Colonic mucosa (tissue), 4 donors: ENCODE measurements around the gene FAM174A. TPM values are rescaled to one million over a fixed set of nuclear protein-coding genes. Genes with fewer than 3 reads are reported as not detected.

ENCODE experiments used
- DNase-seq: peaks from one replicate; pipeline ENCODE4 v3.0.0-alpha.2; 2020
- H3K27ac ChIP-seq: fragments of 200-600 bp; one replicate; pipeline ENCODE4 v1.8.0; 2021
- H3K27me3 ChIP-seq: fragments of 200-600 bp; one replicate; pipeline ENCODE4 v1.8.0; 2021
- H3K36me3 ChIP-seq: fragments of 200-600 bp; one replicate; pipeline ENCODE4 v1.8.0; 2021
- H3K4me1 ChIP-seq: fragments of 200-600 bp; one replicate; pipeline ENCODE4 v1.8.0; 2021; ENCODE audit warnings: mild to moderate bottlenecking
- H3K4me3 ChIP-seq: fragments of 200-600 bp; one replicate; pipeline ENCODE4 v1.8.0; 2021
- H3K9ac ChIP-seq, 2 donors: one replicate each; pipeline ENCODE4 v1.7.0; 2013; ENCODE audit warnings: control low read depth in 2 of 2, low read depth in 2 of 2, low read length in 2 of 2
- H3K9me3 ChIP-seq: fragments of 200-600 bp; one replicate; pipeline ENCODE4 v1.8.0; 2021
- CTCF ChIP-seq: fragments of 200-600 bp; IDR thresholded peaks from one replicate; pipeline ENCODE4 v1.8.0; 2022; ENCODE audit warnings: antibody characterized with exemption, mild to moderate bottlenecking
- intact Hi-C: fragments of 100-400 bp; cut with DNase I; formaldehyde crosslinking; loops from one replicate; pipeline ENCODE4 v1.14.1; 2022
- total RNA-seq, 2 donors: library from RNA; stranded (reverse); fragmentation: NEBNext Ultra II Directional in 1 of 2; extraction: Animal tissue kit (Norgen Biotek cat#: 25700) in 1 of 2; gene quantifications; one replicate each; pipeline ENCODE4 v1.2.1, GENCODE V29; 2021
- donor health status: healthy.
- donor health status: DM: no; HTN: no; CAD: no.
- donor health status: DM: no; HTN: no; CAD: no.

The FAM174A gene
- total RNA-seq, 2 donors from 2014 or later = 16.4 to 17.6 TPM

- intact Hi-C loops = no loop called here
- H3K4me3 ChIP-seq = no peak overlapping the region
- H3K27me3 ChIP-seq = no peaks in the 10 kb centered on the region
- no peak for TF ChIP-seq CTCF
- DNase-seq = no peak
- no peaks in the 10 kb centered on the region for H3K9me3 ChIP-seq
- no peak overlapping the region for H3K9ac ChIP-seq
- no peaks in the 10 kb centered on the region for H3K4me1 ChIP-seq
- H3K27ac ChIP-seq = peak overlapping the region; percentile 21
- no peaks in the 10 kb centered on the region for H3K36me3 ChIP-seq
Observed at GRCh38 chr5:100574716-100575115, 39.5 kb downstream of the FAM174A start.

GRCh38 chr5:100575815-100576214 lies 40.6 kb downstream of the FAM174A start:
- H3K9ac ChIP-seq = no peak overlapping the region
- no peaks in the 10 kb centered on the region for H3K9me3 ChIP-seq
- TF ChIP-seq CTCF = no peak
- no peak overlapping the region for H3K27ac ChIP-seq
- no peak overlapping the region for H3K4me3 ChIP-seq
- no peaks in the 10 kb centered on the region for H3K4me1 ChIP-seq
- no peaks in the 10 kb centered on the region for H3K27me3 ChIP-seq
- no peak for DNase-seq
- H3K36me3 ChIP-seq = no peaks in the 10 kb centered on the region
- intact Hi-C loops = no loop called here

- H3K27me3 ChIP-seq = no peaks in the 10 kb centered on the region
- DNase-seq = no peak
- no peak overlapping the region for H3K4me3 ChIP-seq
- no peak overlapping the region for H3K9ac ChIP-seq
- H3K4me1 ChIP-seq = no peaks in the 10 kb centered on the region
- H3K27ac ChIP-seq = no peak overlapping the region
- TF ChIP-seq CTCF = no peak
- H3K36me3 ChIP-seq = no peaks in the 10 kb centered on the region
- intact Hi-C loops = no loop called here
- no peaks in the 10 kb centered on the region for H3K9me3 ChIP-seq
Observed at GRCh38 chr5:100576217-100576751, 41.1 kb downstream of the FAM174A start.

- H3K27me3 ChIP-seq = no peaks in the 10 kb centered on the region
Observed at GRCh38 chr5:100577506-100577905, 42.3 kb downstream of the FAM174A start.

GRCh38 chr5:100584069-100584468 lies 48.9 kb downstream of the FAM174A start:
- H3K27me3 ChIP-seq = no peaks in the 10 kb centered on the region
- TF ChIP-seq CTCF = no peak
- no peak overlapping the region for H3K9ac ChIP-seq
- DNase-seq = no peak
- no peaks in the 10 kb centered on the region for H3K4me1 ChIP-seq
- no peaks in the 10 kb centered on the region for H3K9me3 ChIP-seq
- intact Hi-C loops = no loop called here
- H3K27ac ChIP-seq = no peak overlapping the region
- H3K36me3 ChIP-seq = no peaks in the 10 kb centered on the region
- H3K4me3 ChIP-seq = no peak overlapping the region

More at GRCh38 chr5:100577506-100577905, 42.3 kb downstream of the FAM174A start:
- no peaks in the 10 kb centered on the region for H3K36me3 ChIP-seq
- no peak overlapping the region for H3K27ac ChIP-seq
- no peaks in the 10 kb centered on the region for H3K9me3 ChIP-seq
- H3K9ac ChIP-seq = no peak overlapping the region
- H3K4me3 ChIP-seq = no peak overlapping the region
- TF ChIP-seq CTCF = no peak
- DNase-seq = no peak
- intact Hi-C loops = no loop called here
- H3K4me1 ChIP-seq = no peaks in the 10 kb centered on the region
